ENCODE results near the gene AK8. TPM values are rescaled to one million over a fixed set of nuclear protein-coding genes. Genes with fewer than 3 reads are reported as not detected.

Gene AK8
- total RNA-seq, 6 donors from 2014 or later, result 0.44 to 8.4 (median 3.6) TPM

GRCh38 chr9:132754236-132754635, 123.8 kb downstream of the AK8 start:
- peak in 1 of 2 donors; percentile 2 for DNase-seq
- H3K9me3 ChIP-seq, result no peaks in the 10 kb centered on the region
- no peak for TF ChIP-seq EP300 (IDR thresholded peaks at IDR 0.05)
- TF ChIP-seq POLR2A (IDR thresholded peaks at IDR 0.05), result no peak
- no peak for TF ChIP-seq POLR2AphosphoS5 (IDR thresholded peaks at IDR 0.05)
- TF ChIP-seq, protein P1, sequence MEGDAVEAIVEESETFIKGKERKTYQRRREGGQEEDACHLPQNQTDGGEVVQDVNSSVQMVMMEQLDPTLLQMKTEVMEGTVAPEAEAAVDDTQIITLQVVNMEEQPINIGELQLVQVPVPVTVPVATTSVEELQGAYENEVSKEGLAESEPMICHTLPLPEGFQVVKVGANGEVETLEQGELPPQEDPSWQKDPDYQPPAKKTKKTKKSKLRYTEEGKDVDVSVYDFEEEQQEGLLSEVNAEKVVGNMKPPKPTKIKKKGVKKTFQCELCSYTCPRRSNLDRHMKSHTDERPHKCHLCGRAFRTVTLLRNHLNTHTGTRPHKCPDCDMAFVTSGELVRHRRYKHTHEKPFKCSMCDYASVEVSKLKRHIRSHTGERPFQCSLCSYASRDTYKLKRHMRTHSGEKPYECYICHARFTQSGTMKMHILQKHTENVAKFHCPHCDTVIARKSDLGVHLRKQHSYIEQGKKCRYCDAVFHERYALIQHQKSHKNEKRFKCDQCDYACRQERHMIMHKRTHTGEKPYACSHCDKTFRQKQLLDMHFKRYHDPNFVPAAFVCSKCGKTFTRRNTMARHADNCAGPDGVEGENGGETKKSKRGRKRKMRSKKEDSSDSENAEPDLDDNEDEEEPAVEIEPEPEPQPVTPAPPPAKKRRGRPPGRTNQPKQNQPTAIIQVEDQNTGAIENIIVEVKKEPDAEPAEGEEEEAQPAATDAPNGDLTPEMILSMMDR (IDR thresholded peaks at IDR 0.05), result no peak
- H3K4me3 ChIP-seq, result no peak overlapping the region
- H3K36me3 ChIP-seq, result no peaks in the 10 kb centered on the region
- no peak for ATAC-seq (ENCODE audit: low FRiP score in 2 of 2)
- peaks cover 0 to 12% (median 5%) of the 10 kb centered on the region in 4 donors for H3K4me1 ChIP-seq
- H3K27ac ChIP-seq, result no peak overlapping the region
- no peaks in the 10 kb centered on the region for H3K27me3 ChIP-seq
- WGBS, 2 donors, result 90% methylated on average over 7 of the region's 7 CpGs

DNA sequence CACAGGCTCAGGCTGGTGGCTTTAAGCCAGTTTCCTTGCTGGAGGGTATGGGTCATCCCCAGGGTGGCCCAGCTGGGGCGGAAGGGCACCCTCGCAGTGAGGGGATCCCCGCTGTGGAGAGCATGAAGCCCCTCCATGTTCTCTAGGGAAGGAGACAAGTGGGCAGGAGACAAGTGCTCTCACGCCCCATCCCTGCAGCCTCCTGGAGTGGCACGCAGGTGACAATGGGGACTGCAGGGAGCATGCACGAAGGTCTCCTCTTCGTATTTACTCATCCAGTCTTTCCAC, 124.5 kb downstream of the AK8 start:
- Histone ChIP-seq H3K27ac (no peak overlapping the region), H3K9me3 (no peaks in the 10 kb centered on the region), H3K4me3 (no peak overlapping the region), H3K4me1 (peaks cover 0 to 12% (median 5%) of the 10 kb centered on the region in 4 donors), H3K27me3 (no peaks in the 10 kb centered on the region), H3K36me3 (no peaks in the 10 kb centered on the region)
- peak in 1 of 2 donors; percentile 34 for ATAC-seq (ENCODE audit: low FRiP score in 2 of 2)
- peak; percentile 17 to 46 for DNase-seq
- WGBS, 2 donors, result 85 to 91% methylated on average over 5 to 7 of the region's 7 CpGs
- TF ChIP-seq POLR2A (IDR thresholded peaks at IDR 0.05), result no peak
- TF ChIP-seq, protein P1 (IDR thresholded peaks at IDR 0.05), result no peak
- TF ChIP-seq EP300 (IDR thresholded peaks at IDR 0.05), result no peak
- TF ChIP-seq POLR2AphosphoS5 (IDR thresholded peaks at IDR 0.05), result no peak

GRCh38 chr9:132752877-132753592, 125.0 kb downstream of the AK8 start:
- TF ChIP-seq, protein P1 (IDR thresholded peaks at IDR 0.05), result no peak
- no peak for TF ChIP-seq EP300 (IDR thresholded peaks at IDR 0.05)
- no peak for TF ChIP-seq POLR2A (IDR thresholded peaks at IDR 0.05)
- TF ChIP-seq POLR2AphosphoS5 (IDR thresholded peaks at IDR 0.05), result no peak
- Histone ChIP-seq H3K9me3 (no peaks in the 10 kb centered on the region), H3K4me1 (peaks cover 0 to 12% (median 5%) of the 10 kb centered on the region in 4 donors), H3K27me3 (no peaks in the 10 kb centered on the region), H3K27ac (peak overlapping the region in 1 of 4 donors; percentile 18), H3K4me3 (no peak overlapping the region), H3K36me3 (no peaks in the 10 kb centered on the region)
- peak in 1 of 2 donors; percentile 50 for ATAC-seq (ENCODE audit: low FRiP score in 2 of 2)
- WGBS, 2 donors, result 40 to 44% methylated on average over 10 of the region's 10 CpGs
- peak in 1 of 2 donors; percentile 41 for DNase-seq

- H3K27me3 ChIP-seq, result no peaks in the 10 kb centered on the region
- H3K4me1 ChIP-seq, result peaks cover 0 to 11% (median 3%) of the 10 kb centered on the region in 4 donors
- no peak overlapping the region for H3K27ac ChIP-seq
- no peaks in the 10 kb centered on the region for H3K36me3 ChIP-seq
- peak in 1 of 2 donors; percentile 2 for DNase-seq
- TF ChIP-seq, protein P1 (IDR thresholded peaks at IDR 0.05), result no peak
- TF ChIP-seq EP300 (IDR thresholded peaks at IDR 0.05), result no peak
- TF ChIP-seq POLR2A (IDR thresholded peaks at IDR 0.05), result no peak
- no peak for TF ChIP-seq POLR2AphosphoS5 (IDR thresholded peaks at IDR 0.05)
- WGBS, 2 donors, result 79 to 82% methylated on average over 9 of the region's 9 CpGs
- ATAC-seq (ENCODE audit: low FRiP score in 2 of 2), result no peak
- no peaks in the 10 kb centered on the region for H3K9me3 ChIP-seq
- no peak overlapping the region for H3K4me3 ChIP-seq
These were observed 127.4 kb downstream of the AK8 start for GRCh38 chr9:132750668-132751067.

- Histone ChIP-seq H3K27ac (no peak overlapping the region), H3K36me3 (no peaks in the 10 kb centered on the region), H3K27me3 (no peaks in the 10 kb centered on the region), H3K9me3 (no peaks in the 10 kb centered on the region), H3K4me3 (no peak overlapping the region), H3K4me1 (peaks cover 0 to 11% (median 2%) of the 10 kb centered on the region in 4 donors)
- DNase-seq (peak in 1 of 2 donors; percentile 13), ATAC-seq (ENCODE audit: low FRiP score in 2 of 2) (no peak)
- no peak for TF ChIP-seq POLR2AphosphoS5 (IDR thresholded peaks at IDR 0.05)
- TF ChIP-seq, protein P1 (IDR thresholded peaks at IDR 0.05), result no peak
- no peak for TF ChIP-seq POLR2A (IDR thresholded peaks at IDR 0.05)
- no peak for TF ChIP-seq EP300 (IDR thresholded peaks at IDR 0.05)
- WGBS, 2 donors, result 86 to 91% methylated on average over 11 to 13 of the region's 13 CpGs
These were observed 128.8 kb downstream of the AK8 start for GRCh38 chr9:132749306-132749705.
